Liver (tissue), 3 donors: Measurements from ENCODE around the gene DPP6.

Experiments used
- CTCF ChIP-seq: fragments of 150-350 bp; IDR thresholded peaks from 2 replicates; pipeline ENCODE4 v1.5.1; 2017; ENCODE audit warnings: improper control_type of control experiment, low read depth, low read length; ENCODE audit not compliant: missing input control
- FOXA1 ChIP-seq: IDR thresholded peaks from 2 replicates; pipeline ENCODE4 v1.6.1; 2016; ENCODE audit warnings: antibody characterized with exemption
- HNF4A ChIP-seq, 2 donors: conservative IDR thresholded peaks; 2 replicates each; pipeline ENCODE4 v1.6.1; 2016; ENCODE audit warnings: antibody characterized with exemption in 2 of 2, mild to moderate bottlenecking in 2 of 2
- MAX ChIP-seq: IDR thresholded peaks from 2 replicates; pipeline ENCODE4 v1.6.1; 2016; ENCODE audit warnings: antibody characterized with exemption
- RAD21 ChIP-seq, 2 donors: IDR thresholded peaks; 2 replicates each; pipeline ENCODE4 v1.6.1; 2016; ENCODE audit warnings: antibody characterized with exemption in 2 of 2, mild to moderate bottlenecking in 2 of 2
- REST ChIP-seq: IDR thresholded peaks from 2 replicates; pipeline ENCODE4 v1.6.1; 2016; ENCODE audit warnings: antibody characterized with exemption, mild to moderate bottlenecking
- RXRA ChIP-seq, 2 donors: IDR thresholded peaks; 2 replicates each; pipeline ENCODE4 v1.6.1; 2017 to 2018; ENCODE audit warnings: antibody characterized with exemption in 2 of 2, mild to moderate bottlenecking in 1 of 2
- SP1 ChIP-seq: IDR thresholded peaks from 2 replicates; pipeline ENCODE4 v1.6.1; 2018; ENCODE audit warnings: antibody characterized with exemption, mild to moderate bottlenecking
- TAF1 ChIP-seq: conservative IDR thresholded peaks from 2 replicates; pipeline ENCODE4 v1.6.1; 2016; ENCODE audit warnings: antibody characterized with exemption, mild to moderate bottlenecking
- YY1 ChIP-seq: IDR thresholded peaks from 2 replicates; pipeline ENCODE4 v1.6.1; 2016; ENCODE audit warnings: antibody characterized with exemption, mild to moderate bottlenecking
- TF ChIP-seq, protein P1 (sequence below): IDR thresholded peaks from 2 replicates; pipeline ENCODE4 v1.6.1; 2016; ENCODE audit warnings: antibody characterized with exemption
- TF ChIP-seq, protein P2 (sequence below): IDR thresholded peaks from 2 replicates; pipeline ENCODE4 v1.6.1; 2016; ENCODE audit warnings: antibody characterized with exemption
- donor health status: healthy.
- donor health status: healthy.

GRCh38 chr7:154770361-154770760 is 718.2 kb downstream of the DPP6 start:
- TF ChIP-seq CTCF, result no peak
- TF ChIP-seq, protein P1, sequence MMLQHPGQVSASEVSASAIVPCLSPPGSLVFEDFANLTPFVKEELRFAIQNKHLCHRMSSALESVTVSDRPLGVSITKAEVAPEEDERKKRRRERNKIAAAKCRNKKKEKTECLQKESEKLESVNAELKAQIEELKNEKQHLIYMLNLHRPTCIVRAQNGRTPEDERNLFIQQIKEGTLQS, result no peak
- TF ChIP-seq HNF4A (conservative IDR thresholded peaks at IDR 0.05), result no peak
- no peak for TF ChIP-seq TAF1
- TF ChIP-seq RAD21 (IDR thresholded peaks at IDR 0.05), result no peak
- no peak for TF ChIP-seq REST
- TF ChIP-seq YY1, result no peak
- TF ChIP-seq FOXA1, result no peak
- TF ChIP-seq, protein P2, sequence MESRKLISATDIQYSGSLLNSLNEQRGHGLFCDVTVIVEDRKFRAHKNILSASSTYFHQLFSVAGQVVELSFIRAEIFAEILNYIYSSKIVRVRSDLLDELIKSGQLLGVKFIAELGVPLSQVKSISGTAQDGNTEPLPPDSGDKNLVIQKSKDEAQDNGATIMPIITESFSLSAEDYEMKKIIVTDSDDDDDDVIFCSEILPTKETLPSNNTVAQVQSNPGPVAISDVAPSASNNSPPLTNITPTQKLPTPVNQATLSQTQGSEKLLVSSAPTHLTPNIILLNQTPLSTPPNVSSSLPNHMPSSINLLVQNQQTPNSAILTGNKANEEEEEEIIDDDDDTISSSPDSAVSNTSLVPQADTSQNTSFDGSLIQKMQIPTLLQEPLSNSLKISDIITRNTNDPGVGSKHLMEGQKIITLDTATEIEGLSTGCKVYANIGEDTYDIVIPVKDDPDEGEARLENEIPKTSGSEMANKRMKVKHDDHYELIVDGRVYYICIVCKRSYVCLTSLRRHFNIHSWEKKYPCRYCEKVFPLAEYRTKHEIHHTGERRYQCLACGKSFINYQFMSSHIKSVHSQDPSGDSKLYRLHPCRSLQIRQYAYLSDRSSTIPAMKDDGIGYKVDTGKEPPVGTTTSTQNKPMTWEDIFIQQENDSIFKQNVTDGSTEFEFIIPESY, result no peak
- no peak for TF ChIP-seq MAX
- TF ChIP-seq RXRA (IDR thresholded peaks at IDR 0.05), result no peak
- TF ChIP-seq SP1, result no peak
